K562 treated with DMSO at 1 percent for 12 hours (cell line): ENCODE measurements around the gene PPP6R3. TPM values are rescaled to one million over a fixed set of nuclear protein-coding genes. Genes with fewer than 3 reads are reported as not detected.

ENCODE experiments used
- total RNA-seq: library from RNA; unstranded; fragments of 300-600 nt; gene quantifications from 2 replicates; pipeline ENCODE4 v1.2.3, GENCODE V29; 2022; ENCODE audit not compliant: insufficient read depth

The PPP6R3 gene
- 21.5 and 69.7 TPM in 2 replicates for total RNA-seq

GRCh38 chr11:68460741-68461574, at the start of gene PPP6R3:
Gene PPP6R3 (plus strand): TSS chr11:68460752. CDS start chr11:68537665, 76,913 bp downstream.

Other genes starting within 250 kb of the PPP6R3 start
- 6.7 and 15.8 TPM in 2 replicates for gene KMT5B, start 247.5 kb upstream of the PPP6R3 start, total RNA-seq
- 50.9 and 70.4 TPM in 2 replicates for gene C11orf24, start 188.8 kb upstream of the PPP6R3 start, total RNA-seq
- 28.7 and 35.8 TPM in 2 replicates for gene LRP5, start 148.2 kb upstream of the PPP6R3 start, total RNA-seq
- 17.6 and 19.3 TPM in 2 replicates for gene GAL, start 223.8 kb downstream of the PPP6R3 start, total RNA-seq